HL-60 (cell line): ENCODE measurements around the gene MARF1.
A peak's percentile ranks its signal among the peaks of the same experiment; 100 is the strongest.

ENCODE experiments used
- DNase-seq, 2 experiments: peaks; one replicate each; pipeline ENCODE4 v3.0.0-alpha.2; 2010 to 2020; ENCODE audit warnings: low read depth in 1 of 2, low spot score in 1 of 2
- H3K27ac ChIP-seq: fragments of 250-450 bp; sonication (Bioruptor Pico); replicated peaks from 2 replicates; pipeline ENCODE4 v1.5.1; 2020; ENCODE audit warnings: mild to moderate bottlenecking, moderate library complexity
- H3K27me3 ChIP-seq: fragments of 250-450 bp; sonication (Bioruptor Pico); 2 replicates; pipeline ENCODE4 v1.5.1; 2021; ENCODE audit warnings: mild to moderate bottlenecking, moderate library complexity; ENCODE audit not compliant: insufficient read depth, poor library complexity, severe bottlenecking
- H3K4me3 ChIP-seq: replicated peaks from 2 replicates; pipeline ENCODE4 v1.5.1; 2011; ENCODE audit warnings: mild to moderate bottlenecking, control low read depth, low read length; ENCODE audit not compliant: insufficient read depth
- CTCF ChIP-seq: IDR thresholded peaks from one replicate; pipeline ENCODE4 v1.5.1; 2011; ENCODE audit warnings: low read length, control low read depth, inconsistent platforms; ENCODE audit not compliant: insufficient read depth
- GABPA ChIP-seq: IDR thresholded peaks from 2 replicates; pipeline ENCODE4 v1.6.1; 2012; ENCODE audit warnings: low read depth
- POLR2AphosphoS5 ChIP-seq: IDR thresholded peaks from 2 replicates; pipeline ENCODE4 v1.6.1; 2012; ENCODE audit warnings: low read depth
- REST ChIP-seq: IDR thresholded peaks from 2 replicates; pipeline ENCODE4 v1.6.1; 2012; ENCODE audit warnings: low read depth; ENCODE audit not compliant: insufficient replicate concordance
- SPI1 ChIP-seq: IDR thresholded peaks from 2 replicates; pipeline ENCODE4 v1.6.1; 2012; ENCODE audit warnings: low read depth, mild to moderate bottlenecking, borderline replicate concordance

Gene MARF1

DNA sequence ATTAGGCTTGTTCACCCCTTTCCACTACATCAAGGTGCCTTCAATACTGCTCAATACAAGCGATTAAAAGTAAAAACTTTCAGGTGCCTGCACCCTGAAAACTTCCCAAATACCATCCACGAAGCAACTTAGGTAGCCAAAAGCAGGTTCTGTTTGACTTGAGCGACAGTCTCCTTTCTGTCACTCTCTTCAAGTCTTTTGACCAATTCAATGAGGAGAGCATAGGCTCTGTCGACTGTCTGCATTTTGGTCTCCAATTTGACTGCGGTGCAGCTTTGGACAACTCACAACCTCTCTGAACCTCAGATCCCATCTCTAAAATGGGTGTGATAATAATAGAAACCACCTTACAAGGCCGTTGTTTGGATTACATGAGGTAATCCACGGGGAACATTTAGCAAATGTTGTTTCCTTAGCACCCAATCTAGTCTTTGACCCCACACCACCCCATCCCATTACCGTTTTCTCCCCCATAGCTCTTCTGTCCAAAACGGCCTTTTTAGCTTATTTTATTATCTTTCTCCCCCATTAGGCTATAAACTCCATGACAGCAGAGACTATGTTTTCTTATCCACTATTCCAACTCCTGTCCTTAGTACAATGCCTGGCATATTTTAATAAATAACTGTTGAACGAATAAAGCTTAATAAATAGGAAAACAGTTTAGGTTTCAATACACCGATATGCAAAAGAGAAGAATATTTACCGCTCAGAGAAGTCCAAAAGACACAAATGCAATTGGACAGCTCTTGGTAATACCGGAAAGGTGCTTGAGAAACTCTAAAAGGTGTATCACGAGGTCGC is 999 bp downstream of the MARF1 start:
- no peaks in the 10 kb centered on the region for H3K27me3 ChIP-seq
- TF ChIP-seq GABPA: no peak
- TF ChIP-seq SPI1: no peak
- peak; percentile 30 for TF ChIP-seq REST
- peak overlapping the region; percentile 99 for H3K4me3 ChIP-seq
- peak overlapping the region; percentile 97 for H3K27ac ChIP-seq
- no peak for DNase-seq

- no peak overlapping the region for H3K27ac ChIP-seq
- H3K4me3 ChIP-seq: no peak overlapping the region
- TF ChIP-seq GABPA: no peak
- no peak for TF ChIP-seq SPI1
- no peak for TF ChIP-seq CTCF
- no peak for TF ChIP-seq REST
- TF ChIP-seq POLR2AphosphoS5: no peak
These were observed 2.0 kb downstream of the MARF1 start for GRCh38 chr16:15640966-15641365.

GRCh38 chr16:15639061-15639568 is 3.8 kb downstream of the MARF1 start:
- Histone ChIP-seq H3K4me3 (no peak overlapping the region), H3K27me3 (no peaks in the 10 kb centered on the region), H3K27ac (no peak overlapping the region)
- TF ChIP-seq SPI1 (no peak), GABPA (no peak), POLR2AphosphoS5 (no peak), REST (no peak), CTCF (no peak)
- no peak for DNase-seq

More at GRCh38 chr16:15640966-15641365, 2.0 kb downstream of the MARF1 start:
- DNase-seq: no peak
- no peaks in the 10 kb centered on the region for H3K27me3 ChIP-seq
